Measurements from ENCODE around the gene PLA2G4E. TPM values are rescaled to one million over a fixed set of nuclear protein-coding genes. Genes with fewer than 3 reads are reported as not detected.

PLA2G4E gene, protein sequence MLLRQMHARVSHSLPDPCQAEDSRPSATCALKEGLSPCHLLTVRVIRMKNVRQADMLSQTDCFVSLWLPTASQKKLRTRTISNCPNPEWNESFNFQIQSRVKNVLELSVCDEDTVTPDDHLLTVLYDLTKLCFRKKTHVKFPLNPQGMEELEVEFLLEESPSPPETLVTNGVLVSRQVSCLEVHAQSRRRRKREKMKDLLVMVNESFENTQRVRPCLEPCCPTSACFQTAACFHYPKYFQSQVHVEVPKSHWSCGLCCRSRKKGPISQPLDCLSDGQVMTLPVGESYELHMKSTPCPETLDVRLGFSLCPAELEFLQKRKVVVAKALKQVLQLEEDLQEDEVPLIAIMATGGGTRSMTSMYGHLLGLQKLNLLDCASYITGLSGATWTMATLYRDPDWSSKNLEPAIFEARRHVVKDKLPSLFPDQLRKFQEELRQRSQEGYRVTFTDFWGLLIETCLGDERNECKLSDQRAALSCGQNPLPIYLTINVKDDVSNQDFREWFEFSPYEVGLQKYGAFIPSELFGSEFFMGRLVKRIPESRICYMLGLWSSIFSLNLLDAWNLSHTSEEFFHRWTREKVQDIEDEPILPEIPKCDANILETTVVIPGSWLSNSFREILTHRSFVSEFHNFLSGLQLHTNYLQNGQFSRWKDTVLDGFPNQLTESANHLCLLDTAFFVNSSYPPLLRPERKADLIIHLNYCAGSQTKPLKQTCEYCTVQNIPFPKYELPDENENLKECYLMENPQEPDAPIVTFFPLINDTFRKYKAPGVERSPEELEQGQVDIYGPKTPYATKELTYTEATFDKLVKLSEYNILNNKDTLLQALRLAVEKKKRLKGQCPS
- not detected in 2 replicates for polyA plus RNA-seq (2014; cell fraction: cytosol; rRNA removed)
- polyA plus RNA-seq (2014; cell fraction: nucleus; rRNA removed), result not detected in 2 replicates

- DNase-seq (ENCODE audit: low spot score), result no peak
These were observed at the start of gene PLA2G4E for GRCh38 chr15:42020713-42021273. PLA2G4E (minus strand) TSS chr15:42021042; CDS start chr15:42021030, 12 bp downstream.

- no peak for DNase-seq (ENCODE audit: low spot score)
These were observed 49.6 kb upstream of the PLA2G4E start for GRCh38 chr15:42070279-42070975.

DNA sequence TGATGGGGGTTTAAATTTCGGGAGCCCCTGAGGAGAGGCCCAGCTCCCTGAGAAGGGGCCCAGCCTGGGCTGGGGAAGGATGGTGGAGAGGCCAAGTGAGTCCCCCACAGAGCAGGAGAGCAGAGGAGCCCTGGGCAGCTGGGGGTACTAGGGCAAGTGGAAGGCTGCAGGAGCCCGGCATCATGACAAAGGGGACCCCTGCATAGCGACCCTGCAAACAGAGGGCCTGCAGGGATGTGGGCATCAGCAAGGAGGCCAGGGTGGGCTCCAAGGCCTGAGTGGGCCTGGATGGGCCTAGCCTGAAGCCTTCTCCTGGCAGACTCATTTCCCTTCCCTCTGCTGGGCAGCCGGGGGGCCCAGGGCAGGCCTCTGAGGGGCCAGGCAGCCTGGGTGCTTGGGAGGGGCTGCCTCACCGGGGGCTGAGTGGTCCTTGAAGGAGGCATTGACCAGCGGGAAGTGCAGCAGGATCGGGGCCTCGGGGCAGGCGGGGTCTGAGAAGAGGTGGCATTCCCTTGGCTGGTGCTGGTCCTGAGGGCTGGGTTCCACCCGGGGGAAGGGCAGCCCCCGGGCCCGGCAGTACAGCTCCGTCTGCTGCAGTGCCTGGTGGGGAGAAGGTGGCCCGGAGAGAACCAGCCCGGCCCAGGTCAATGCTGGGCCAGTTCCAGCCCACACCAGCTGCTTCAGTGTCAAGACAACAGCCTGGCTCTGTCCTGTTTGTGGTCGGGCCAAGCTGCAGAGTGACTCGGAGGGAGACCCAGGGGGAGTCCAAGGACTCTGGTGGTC lies 48.8 kb upstream of the PLA2G4E start:
- DNase-seq (ENCODE audit: low spot score), result no peak

- DNase-seq (ENCODE audit: low spot score), result no peak
These were observed 48.2 kb upstream of the PLA2G4E start for GRCh38 chr15:42069025-42069424.

DNA sequence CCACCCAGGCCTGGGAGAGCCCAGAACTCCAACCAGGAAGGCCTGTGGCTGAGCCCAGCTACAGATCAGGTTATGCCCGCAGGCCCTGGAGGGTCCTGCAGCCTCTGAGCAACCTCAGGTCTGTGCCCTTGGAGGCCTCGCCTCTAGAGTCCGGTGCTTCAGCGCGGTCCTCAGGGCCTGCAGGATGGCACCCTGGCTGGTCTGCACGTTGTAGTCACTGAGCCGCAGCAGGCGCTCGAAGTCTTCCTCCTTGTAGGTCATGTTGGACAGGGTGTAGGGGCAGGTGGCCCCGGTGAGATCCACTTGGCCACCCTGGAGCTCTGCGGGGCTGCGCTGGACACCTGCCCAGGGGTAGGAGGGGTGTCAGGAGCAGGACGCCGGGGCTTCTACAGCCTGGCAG lies 47.8 kb upstream of the PLA2G4E start:
- no peak for DNase-seq (ENCODE audit: low spot score)

GRCh38 chr15:42066764-42067415 lies 46.0 kb upstream of the PLA2G4E start:
- DNase-seq (ENCODE audit: low spot score), result no peak

- DNase-seq (ENCODE audit: low spot score), result no peak
These were observed 44.6 kb upstream of the PLA2G4E start for GRCh38 chr15:42065468-42065867.

DNA sequence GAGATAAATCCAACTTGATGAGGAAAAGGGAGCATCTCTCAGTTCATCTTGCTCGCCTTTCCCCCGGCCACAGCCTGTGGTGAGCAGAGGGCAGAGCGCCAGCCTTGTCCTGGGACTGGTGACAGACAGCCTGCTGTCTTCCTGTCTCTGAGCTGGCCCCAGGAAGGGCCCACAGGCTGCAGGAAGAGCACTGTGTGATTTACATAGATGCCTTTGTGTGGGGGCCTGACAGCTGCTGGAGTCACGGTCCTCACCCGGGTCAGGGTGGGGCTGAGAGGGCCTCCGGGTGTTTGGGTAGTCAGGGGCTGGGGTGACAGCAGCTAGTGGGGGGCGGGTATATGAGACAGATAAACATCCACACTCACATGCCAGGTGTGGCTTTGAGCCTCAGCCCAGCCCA lies 44.2 kb upstream of the PLA2G4E start:
- no peak for DNase-seq (ENCODE audit: low spot score)

DNA sequence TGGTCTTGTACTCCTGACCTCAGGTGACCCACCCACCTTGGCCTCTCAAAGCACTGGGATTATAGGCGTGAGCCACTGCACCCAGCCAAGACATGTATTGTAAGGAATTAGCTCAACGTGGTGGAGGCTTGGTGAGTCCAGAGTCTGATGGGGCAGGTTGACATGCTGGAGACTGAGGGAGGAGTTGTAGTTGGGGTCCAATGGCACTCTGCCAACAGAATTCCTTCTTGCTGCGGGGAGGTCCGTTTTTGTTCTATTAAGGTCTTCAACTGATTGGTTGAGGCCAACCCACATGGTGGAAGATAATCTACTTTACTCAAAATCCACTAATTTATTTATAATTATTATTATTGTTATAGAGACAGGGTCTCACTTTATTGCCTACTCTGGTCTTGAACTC lies 43.4 kb upstream of the PLA2G4E start:
- no peak for DNase-seq (ENCODE audit: low spot score)

GRCh38 chr15:42063122-42063848 lies 42.4 kb upstream of the PLA2G4E start:
- DNase-seq (ENCODE audit: low spot score), result no peak

GRCh38 chr15:42062284-42062806 lies 41.5 kb upstream of the PLA2G4E start:
- DNase-seq (ENCODE audit: low spot score), result no peak

GRCh38 chr15:42060797-42061196 lies 40.0 kb upstream of the PLA2G4E start:
- no peak for DNase-seq (ENCODE audit: low spot score)

DNA sequence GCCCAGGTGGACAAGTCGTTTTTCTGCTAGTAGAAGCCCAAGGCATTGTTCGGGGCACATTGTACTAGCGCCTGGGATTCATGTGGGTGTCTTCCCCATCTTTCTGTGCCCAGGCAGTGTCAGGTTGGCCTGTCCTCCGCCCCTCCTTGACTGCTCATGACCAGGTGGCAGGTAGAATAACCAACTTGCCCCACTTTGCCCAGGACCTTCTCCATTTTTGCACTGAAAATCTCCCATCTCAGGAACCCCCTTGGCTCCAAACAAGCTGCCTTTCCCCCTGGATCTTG lies 39.6 kb upstream of the PLA2G4E start:
- DNase-seq (ENCODE audit: low spot score), result no peak

GRCh38 chr15:42059661-42060476 lies 39.0 kb upstream of the PLA2G4E start:
- DNase-seq (ENCODE audit: low spot score), result peak; percentile 56

- DNase-seq (ENCODE audit: low spot score), result no peak
These were observed 37.9 kb upstream of the PLA2G4E start for GRCh38 chr15:42058791-42059190.

GRCh38 chr15:42057799-42058646 lies 37.2 kb upstream of the PLA2G4E start:
- DNase-seq (ENCODE audit: low spot score), result no peak

DNA sequence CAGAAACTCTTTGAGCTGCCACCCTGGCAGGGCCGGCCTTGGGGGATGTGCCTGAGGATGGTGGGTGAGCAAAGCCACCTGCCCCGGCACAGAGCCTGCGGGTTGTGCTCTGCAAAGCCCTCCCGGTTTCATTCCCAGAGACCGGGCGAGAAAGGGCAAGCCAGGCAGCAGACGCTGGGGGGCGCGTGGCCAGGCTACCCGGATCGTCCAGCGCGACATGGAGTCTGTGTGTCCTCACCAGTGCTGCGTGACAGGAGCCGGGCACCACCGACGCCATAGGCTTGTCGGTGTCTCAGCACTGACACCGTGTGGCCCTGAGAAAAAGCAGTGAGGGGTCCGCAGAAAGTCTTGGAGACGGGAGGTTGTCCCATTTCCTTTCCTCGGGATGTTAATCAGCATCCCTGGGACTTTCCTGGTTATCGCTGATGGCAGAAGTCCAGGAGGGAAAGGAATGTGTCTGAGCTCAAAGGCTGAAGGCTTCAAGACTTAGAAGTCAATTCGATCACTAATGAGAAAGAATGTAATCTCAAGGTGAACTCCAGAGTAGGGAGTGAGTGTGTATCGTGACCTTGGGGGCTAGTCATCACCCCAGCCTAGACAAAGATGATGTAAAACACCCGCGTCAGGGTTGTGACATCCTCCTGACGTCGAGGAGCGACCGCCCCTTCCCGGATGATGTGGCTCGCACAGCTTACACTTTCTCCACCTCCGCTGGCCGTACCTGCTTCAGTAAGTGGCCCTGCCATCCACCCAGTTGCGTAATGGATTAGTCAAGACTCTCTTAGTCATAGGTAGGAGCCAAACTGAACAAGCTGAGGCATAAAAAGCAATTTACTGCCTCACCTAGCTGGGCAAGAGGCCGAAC lies 36.3 kb upstream of the PLA2G4E start:
- DNase-seq (ENCODE audit: low spot score), result peak; percentile 88
